Activated CD4-positive, alpha-beta T cell treated with anti-CD3 and anti-CD28 coated beads, Interleukin-2, amount 50 U/mL, for 4 hours (primary cell): ENCODE data around the gene FAM185A.
"Not testable (repeated sequence)": the region's sequence is repeated elsewhere in the genome, so short reads cannot be mapped to it uniquely, and the experiment has no call there.

Experiments used
- DNase-seq, 2 experiments: peaks; one replicate each; pipeline ENCODE4 v3.0.0-alpha.2; 2020

FAM185A gene

GRCh38 chr7:102780926-102781325 is 32.1 kb downstream of the FAM185A start:
- DNase-seq: not testable (repeated sequence)

- not testable (repeated sequence) for DNase-seq
These were observed 40.0 kb downstream of the FAM185A start for GRCh38 chr7:102788770-102789169.

- DNase-seq: not testable (repeated sequence)
These were observed 41.7 kb downstream of the FAM185A start for GRCh38 chr7:102790364-102791100.

GRCh38 chr7:102791367-102791766 is 42.6 kb downstream of the FAM185A start:
- DNase-seq: not testable (repeated sequence)

- not testable (repeated sequence) for DNase-seq
These were observed 43.0 kb downstream of the FAM185A start for GRCh38 chr7:102791831-102792230.

GRCh38 chr7:102794567-102794966 is 45.8 kb downstream of the FAM185A start:
- DNase-seq: not testable (repeated sequence)

- DNase-seq: not testable (repeated sequence)
These were observed 47.3 kb downstream of the FAM185A start for GRCh38 chr7:102795987-102796595.

GRCh38 chr7:102806613-102807012 is 57.8 kb downstream of the FAM185A start:
- no peak for DNase-seq

GRCh38 chr7:102810916-102811315 is 62.1 kb downstream of the FAM185A start:
- DNase-seq: no peak

GRCh38 chr7:102811942-102812678 is 63.3 kb downstream of the FAM185A start:
- DNase-seq: no peak

GRCh38 chr7:102813191-102814024 is 64.6 kb downstream of the FAM185A start:
- DNase-seq: no peak

GRCh38 chr7:102814025-102814471 is 65.2 kb downstream of the FAM185A start:
- DNase-seq: no peak

- DNase-seq: no peak
These were observed 69.1 kb downstream of the FAM185A start for GRCh38 chr7:102817616-102818573.

GRCh38 chr7:102819151-102819550 is 70.4 kb downstream of the FAM185A start:
- no peak for DNase-seq

- no peak for DNase-seq
These were observed 73.4 kb downstream of the FAM185A start for GRCh38 chr7:102821994-102822747.

GRCh38 chr7:102823390-102824119 is 74.8 kb downstream of the FAM185A start:
- no peak for DNase-seq

GRCh38 chr7:102828286-102828685 is 79.5 kb downstream of the FAM185A start:
- no peak for DNase-seq

- DNase-seq: no peak
These were observed 80.3 kb downstream of the FAM185A start for GRCh38 chr7:102829075-102829474.

- no peak for DNase-seq
These were observed 81.4 kb downstream of the FAM185A start for GRCh38 chr7:102830197-102830596.

- DNase-seq: no peak
These were observed 83.9 kb downstream of the FAM185A start for GRCh38 chr7:102832674-102833073.
